Lung (tissue), 12 donors: ENCODE results near the gene PVR. TPM values are rescaled to one million over a fixed set of nuclear protein-coding genes. Genes with fewer than 3 reads are reported as not detected.

ENCODE experiments used
- ATAC-seq: fragments of 200-7000 bp; cut with Tn5 transposase; one replicate; pipeline ENCODE4 v1.9.1; 2020; ENCODE audit warnings: moderate number of reproducible peaks; ENCODE audit not compliant: insufficient read depth, low FRiP score
- DNase-seq, 3 donors: peaks; one replicate each; pipeline ENCODE4 v3.0.0-alpha.2; 2013 to 2017
- H3K27ac ChIP-seq, 2 donors: one replicate each; pipeline ENCODE4 v1.5.1; 2013; ENCODE audit warnings: mild to moderate bottlenecking in 2 of 2, moderate library complexity in 2 of 2, control low read depth in 1 of 2, inconsistent platforms in 1 of 2, low read depth in 1 of 2, low read length in 1 of 2
- H3K27me3 ChIP-seq, 3 donors: one replicate each; pipeline ENCODE4 v1.5.1; 2013; ENCODE audit warnings: low read length in 2 of 3; ENCODE audit not compliant: control insufficient read depth in 3 of 3, insufficient read depth in 3 of 3
- H3K36me3 ChIP-seq, 4 donors: one replicate each; pipeline ENCODE4 v1.5.1; 2013; ENCODE audit warnings: low read length in 4 of 4, mild to moderate bottlenecking in 1 of 4, moderate library complexity in 1 of 4; ENCODE audit not compliant: control insufficient read depth in 4 of 4, insufficient read depth in 4 of 4
- H3K4me1 ChIP-seq, 5 donors: one replicate each; pipeline ENCODE4 v1.5.1; 2013; ENCODE audit warnings: low read length in 5 of 5, mild to moderate bottlenecking in 2 of 5, moderate library complexity in 1 of 5; ENCODE audit not compliant: control insufficient read depth in 5 of 5, insufficient read depth in 5 of 5
- H3K4me3 ChIP-seq: one replicate; pipeline ENCODE4 v1.5.1; 2013; ENCODE audit warnings: mild to moderate bottlenecking, control low read depth, moderate library complexity
- H3K9ac ChIP-seq, 2 donors: one replicate each; pipeline ENCODE4 v1.5.1; 2013; ENCODE audit warnings: low read length in 2 of 2, control low read depth in 1 of 2; ENCODE audit not compliant: insufficient read depth in 1 of 2
- H3K9me3 ChIP-seq, 4 donors: one replicate each; pipeline ENCODE4 v1.5.1; 2013; ENCODE audit warnings: low read length in 3 of 4, mild to moderate bottlenecking in 1 of 4, moderate library complexity in 1 of 4; ENCODE audit not compliant: control insufficient read depth in 4 of 4, insufficient read depth in 3 of 4
- WGBS, 2 donors: extraction: QIAGEN DNeasy Blood & Tissue Kit; methylation state at CpG; one replicate each; pipeline ENCODE4 v1.1.7; 2013; 5-methylcytosine and 5-hydroxymethylcytosine counted together
- polyA plus RNA-seq, 2 donors: library from polyadenylated mRNA; stranded (reverse); fragments of 200-250 nt; gene quantifications; one replicate each; pipeline ENCODE4 v1.2.1, GENCODE V29; 2013
- total RNA-seq, 2 donors: library from RNA; depleted of rRNA in 1 of 2; stranded (reverse); fragments of >200 nt in 1 of 2; gene quantifications; one replicate each; pipeline ENCODE4 v1.2.1, GENCODE V29; 2014 to 2021
- TF ChIP-seq, protein P1 (sequence below): IDR thresholded peaks from 2 replicates; pipeline ENCODE4 v1.5.1; 2012; ENCODE audit warnings: mild to moderate bottlenecking; ENCODE audit errors: control extremely low read depth, extremely low read depth
- donor health status: control.
- donor health status: control.
- donor health status: Bipolar disorder and iron deficiency.
- donor health status: healthy.
- donor health status: DM: yes; HTN: yes; CAD: no.

PVR gene
- total and polyA plus RNA-seq, 4 donors, result 26.4 to 51.6 (median 36.5) TPM

GRCh38 chr19:44640518-44640917 is 3.2 kb upstream of the PVR start:
- TF ChIP-seq, protein P1, sequence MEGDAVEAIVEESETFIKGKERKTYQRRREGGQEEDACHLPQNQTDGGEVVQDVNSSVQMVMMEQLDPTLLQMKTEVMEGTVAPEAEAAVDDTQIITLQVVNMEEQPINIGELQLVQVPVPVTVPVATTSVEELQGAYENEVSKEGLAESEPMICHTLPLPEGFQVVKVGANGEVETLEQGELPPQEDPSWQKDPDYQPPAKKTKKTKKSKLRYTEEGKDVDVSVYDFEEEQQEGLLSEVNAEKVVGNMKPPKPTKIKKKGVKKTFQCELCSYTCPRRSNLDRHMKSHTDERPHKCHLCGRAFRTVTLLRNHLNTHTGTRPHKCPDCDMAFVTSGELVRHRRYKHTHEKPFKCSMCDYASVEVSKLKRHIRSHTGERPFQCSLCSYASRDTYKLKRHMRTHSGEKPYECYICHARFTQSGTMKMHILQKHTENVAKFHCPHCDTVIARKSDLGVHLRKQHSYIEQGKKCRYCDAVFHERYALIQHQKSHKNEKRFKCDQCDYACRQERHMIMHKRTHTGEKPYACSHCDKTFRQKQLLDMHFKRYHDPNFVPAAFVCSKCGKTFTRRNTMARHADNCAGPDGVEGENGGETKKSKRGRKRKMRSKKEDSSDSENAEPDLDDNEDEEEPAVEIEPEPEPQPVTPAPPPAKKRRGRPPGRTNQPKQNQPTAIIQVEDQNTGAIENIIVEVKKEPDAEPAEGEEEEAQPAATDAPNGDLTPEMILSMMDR, result no peak
- Histone ChIP-seq H3K9ac (no peak overlapping the region), H3K27me3 (no peaks in the 10 kb centered on the region), H3K27ac (no peak overlapping the region), H3K4me1 (peaks cover 0 to 6% (median 3%) of the 10 kb centered on the region in 5 donors), H3K36me3 (no peaks in the 10 kb centered on the region), H3K4me3 (no peak overlapping the region), H3K9me3 (no peaks in the 10 kb centered on the region)
- 55 to 60% methylated on average over 3 of the region's 3 CpGs for WGBS, 2 donors
- ATAC-seq, result no peak
- DNase-seq, result no peak

DNA sequence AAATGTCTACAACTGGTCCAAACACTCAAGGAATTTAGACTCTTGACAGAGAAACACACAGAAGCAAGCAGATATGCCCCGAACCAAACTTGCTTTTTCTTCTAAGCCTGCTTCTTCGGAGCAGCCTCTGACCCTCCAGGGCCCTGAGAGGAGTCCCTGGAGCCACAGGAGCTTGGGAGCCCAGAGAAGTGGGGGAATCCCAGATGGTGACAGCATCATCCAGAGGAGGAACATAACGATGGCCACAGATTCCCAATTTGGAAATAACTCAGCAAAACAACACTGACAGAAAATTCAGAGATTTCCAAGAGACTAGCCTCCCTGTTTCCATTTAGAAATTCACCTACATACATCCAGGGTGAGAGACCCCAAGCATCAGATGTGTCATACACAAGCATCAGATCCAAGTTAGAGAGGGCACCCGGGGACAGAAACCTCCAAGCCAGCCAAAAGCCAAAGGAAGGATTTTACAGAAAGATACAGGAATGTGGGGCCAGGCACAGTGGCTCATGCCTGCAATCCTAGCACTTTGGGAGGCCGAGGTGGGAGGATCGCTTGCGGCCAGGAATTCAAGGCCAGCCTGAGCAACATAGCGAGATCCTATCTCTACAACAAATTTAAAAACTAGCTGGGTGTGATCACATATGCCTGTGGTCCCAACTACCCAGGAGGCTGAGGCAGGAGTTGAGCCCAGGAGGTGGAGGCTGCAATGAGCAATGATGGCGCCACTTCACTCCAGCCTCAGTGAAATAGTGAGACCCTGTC is 2.0 kb upstream of the PVR start:
- peaks cover 0 to 6% (median 3%) of the 10 kb centered on the region in 5 donors for H3K4me1 ChIP-seq
- H3K9ac ChIP-seq, result no peak overlapping the region
- no peaks in the 10 kb centered on the region for H3K9me3 ChIP-seq
- H3K27me3 ChIP-seq, result no peaks in the 10 kb centered on the region
- ATAC-seq (no peak), DNase-seq (no peak)
- TF ChIP-seq, protein P1, result no peak
- whole genome bisulfite sequencing, 2 donors, result 92 to 94% methylated on average over 9 of the region's 9 CpGs
- H3K4me3 ChIP-seq, result no peak overlapping the region
- H3K36me3 ChIP-seq, result no peaks in the 10 kb centered on the region
- H3K27ac ChIP-seq, result no peak overlapping the region

- Histone ChIP-seq H3K4me1 (peaks cover 0 to 12% (median 3%) of the 10 kb centered on the region in 5 donors), H3K9ac (no peak overlapping the region), H3K4me3 (no peak overlapping the region), H3K27me3 (no peaks in the 10 kb centered on the region), H3K36me3 (peaks cover 0 to 4% (median 0%) of the 10 kb centered on the region in 4 donors), H3K9me3 (no peaks in the 10 kb centered on the region), H3K27ac (no peak overlapping the region)
- WGBS, 2 donors, result 48 to 64% methylated on average over 1 of the region's 1 CpG
- no peak for DNase-seq
- no peak for ATAC-seq
- TF ChIP-seq, protein P1, result no peak
Measured at GRCh38 chr19:44642377-44642776, 1.3 kb upstream of the PVR start.
